ENCODE results near the gene SPRY1.

DNA sequence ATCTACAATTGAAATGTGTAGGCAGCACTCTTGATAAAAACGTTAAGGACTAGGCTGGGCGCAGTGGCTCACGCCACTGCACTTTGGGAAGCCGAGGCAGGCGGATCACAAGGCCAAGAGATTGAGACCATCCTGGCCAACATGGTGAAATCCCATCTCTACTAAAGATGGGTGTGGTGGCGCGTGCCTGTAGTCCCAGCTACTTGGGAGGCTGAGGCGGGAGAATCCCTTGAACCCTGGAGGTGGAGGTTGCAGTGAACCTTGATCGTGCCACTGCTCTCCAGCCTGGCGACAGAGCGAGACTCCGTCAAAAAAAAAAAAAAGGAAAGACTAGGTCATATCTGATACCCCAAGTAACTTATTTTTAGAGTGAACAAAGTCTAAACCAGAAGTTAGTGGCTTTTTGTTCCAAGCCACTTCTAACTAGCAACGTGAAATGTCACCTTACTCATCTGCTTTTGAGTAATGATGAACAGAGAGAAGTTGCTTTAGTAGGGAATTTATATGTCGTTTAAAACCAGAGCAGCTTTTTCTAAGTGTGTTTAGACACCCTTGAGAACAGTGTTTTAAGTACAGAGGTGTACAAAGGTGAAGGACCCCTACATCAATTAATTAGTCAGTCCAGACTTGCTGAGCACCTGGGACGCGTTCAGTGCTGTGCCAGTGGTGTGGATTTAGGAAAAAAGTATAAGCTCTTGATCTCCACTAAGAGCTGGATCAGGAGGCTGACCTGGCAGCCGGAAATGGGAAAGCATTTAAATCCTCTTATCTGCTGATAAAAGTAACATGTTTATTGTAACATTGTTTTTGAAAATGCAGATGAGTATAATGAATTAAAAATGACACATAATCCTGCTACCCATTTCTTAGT, 23.5 kb downstream of the SPRY1 start:
- TF ChIP-seq POLR2A (IDR thresholded peaks at IDR 0.05): no peak
- no peak for TF ChIP-seq POLR2AphosphoS5 (IDR thresholded peaks at IDR 0.05)
